Right renal pelvis (tissue), 4 donors: ENCODE data around the gene ILDR1. TPM values are rescaled to one million over a fixed set of nuclear protein-coding genes. Genes with fewer than 3 reads are reported as not detected.
"Not testable (repeated sequence)": the region's sequence is repeated elsewhere in the genome, so short reads cannot be mapped to it uniquely, and the experiment has no call there.

Experiments
- DNase-seq, 4 donors: peaks; one replicate each; pipeline ENCODE4 v3.0.0-alpha.2; 2013; ENCODE audit warnings: low read depth in 4 of 4, low spot score in 3 of 4, missing footprints in 1 of 4
- polyA plus RNA-seq, 4 donors: library from polyadenylated mRNA; unstranded; fragments of 120-200 nt; gene quantifications; one replicate each; pipeline ENCODE4 v1.2.1, GENCODE V29; 2013; ENCODE audit not compliant: insufficient read length in 4 of 4

ILDR1 gene
- polyA plus RNA-seq, 4 donors, result 8.2 to 10.5 (median 8.9) TPM

GRCh38 chr3:121957674-121958415 lies 64.2 kb downstream of the ILDR1 start:
- no peak for DNase-seq

DNA sequence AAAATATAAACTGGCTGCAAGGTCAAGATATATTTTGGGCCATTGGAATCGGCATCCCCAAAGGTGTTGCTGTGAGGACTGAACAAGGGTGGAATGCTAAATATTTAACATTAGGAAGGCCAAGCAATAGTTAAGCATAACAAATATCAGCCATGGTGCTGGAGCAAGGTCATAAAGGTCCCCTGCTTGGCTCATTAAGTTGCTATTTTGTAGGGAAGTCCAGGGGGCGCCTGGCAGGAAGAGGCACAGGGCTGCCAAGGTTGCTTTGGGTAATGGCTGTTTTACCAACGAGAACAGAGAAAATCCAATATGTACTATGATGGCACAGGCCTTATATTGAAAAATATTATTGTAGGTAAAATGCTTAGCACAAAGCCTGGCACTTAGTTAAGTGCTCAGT lies 65.7 kb downstream of the ILDR1 start:
- DNase-seq, result no peak

DNA sequence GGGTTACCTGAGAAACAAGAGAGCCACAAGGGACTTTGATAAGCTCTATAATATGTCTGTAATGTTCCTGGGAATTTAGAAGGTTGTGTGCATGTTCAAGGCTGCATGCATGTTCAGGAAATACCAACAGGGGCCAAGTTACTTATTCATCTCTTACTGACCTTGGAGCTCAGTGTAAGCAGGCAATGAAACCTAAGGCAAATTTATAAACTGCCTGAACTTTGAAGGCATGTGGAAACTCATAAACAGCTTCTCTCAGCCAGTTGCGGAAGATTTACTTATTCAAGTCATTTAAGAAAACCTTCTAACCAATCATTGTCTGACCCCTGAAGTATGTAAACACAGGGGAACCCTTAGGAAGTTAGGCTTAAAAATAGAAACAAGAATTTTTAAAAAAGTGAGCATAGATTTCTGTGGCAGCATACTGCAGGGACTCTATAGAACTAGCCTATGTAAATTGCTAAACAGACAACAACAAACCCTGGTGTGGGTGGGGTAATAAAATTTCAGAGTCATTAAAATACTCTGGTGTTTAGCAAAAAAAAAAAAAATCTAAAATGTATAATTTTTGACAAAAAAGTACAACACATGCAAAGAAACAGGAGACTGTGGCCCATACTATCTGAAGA lies 70.6 kb downstream of the ILDR1 start:
- DNase-seq, result peak in 1 of 4 donors; percentile 30

- DNase-seq, result no peak
Observed at GRCh38 chr3:121948641-121949040, 73.4 kb downstream of the ILDR1 start.

GRCh38 chr3:121943431-121943830 lies 78.6 kb downstream of the ILDR1 start:
- no peak for DNase-seq

DNA sequence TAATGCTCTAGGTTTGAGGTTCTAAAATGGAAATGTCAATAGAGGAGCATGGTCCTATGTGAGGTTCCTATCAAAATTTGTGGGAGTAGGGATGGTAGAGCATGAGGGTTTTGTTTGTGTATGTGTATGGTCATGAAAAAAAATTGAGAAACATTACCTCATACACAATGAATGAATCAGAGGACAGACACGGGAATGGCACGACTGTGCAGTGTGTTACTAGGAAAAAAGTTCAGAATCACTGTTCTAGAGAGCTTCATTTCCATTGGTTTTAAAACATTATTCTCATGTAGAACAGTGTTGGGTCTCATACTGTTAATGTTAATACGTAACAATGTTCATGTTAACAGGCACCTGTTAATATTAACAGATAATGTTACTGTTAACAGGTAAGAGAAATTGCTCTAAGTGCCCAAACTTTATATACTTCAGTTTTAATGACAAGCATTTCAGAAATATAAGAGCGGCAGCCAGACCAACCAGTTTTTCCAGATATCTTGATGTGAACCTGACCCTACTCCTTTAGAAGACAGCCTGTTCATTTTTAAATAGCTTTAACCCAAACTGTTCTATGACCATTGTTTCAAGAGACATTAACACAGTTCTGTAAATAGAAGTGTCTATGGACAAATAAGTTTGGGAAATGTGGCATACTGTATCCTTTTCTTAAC lies 79.8 kb downstream of the ILDR1 start:
- peak in 3 of 4 donors; percentile 21 to 41 (median 40) for DNase-seq

GRCh38 chr3:121941592-121941991 lies 80.5 kb downstream of the ILDR1 start:
- DNase-seq, result no peak

DNA sequence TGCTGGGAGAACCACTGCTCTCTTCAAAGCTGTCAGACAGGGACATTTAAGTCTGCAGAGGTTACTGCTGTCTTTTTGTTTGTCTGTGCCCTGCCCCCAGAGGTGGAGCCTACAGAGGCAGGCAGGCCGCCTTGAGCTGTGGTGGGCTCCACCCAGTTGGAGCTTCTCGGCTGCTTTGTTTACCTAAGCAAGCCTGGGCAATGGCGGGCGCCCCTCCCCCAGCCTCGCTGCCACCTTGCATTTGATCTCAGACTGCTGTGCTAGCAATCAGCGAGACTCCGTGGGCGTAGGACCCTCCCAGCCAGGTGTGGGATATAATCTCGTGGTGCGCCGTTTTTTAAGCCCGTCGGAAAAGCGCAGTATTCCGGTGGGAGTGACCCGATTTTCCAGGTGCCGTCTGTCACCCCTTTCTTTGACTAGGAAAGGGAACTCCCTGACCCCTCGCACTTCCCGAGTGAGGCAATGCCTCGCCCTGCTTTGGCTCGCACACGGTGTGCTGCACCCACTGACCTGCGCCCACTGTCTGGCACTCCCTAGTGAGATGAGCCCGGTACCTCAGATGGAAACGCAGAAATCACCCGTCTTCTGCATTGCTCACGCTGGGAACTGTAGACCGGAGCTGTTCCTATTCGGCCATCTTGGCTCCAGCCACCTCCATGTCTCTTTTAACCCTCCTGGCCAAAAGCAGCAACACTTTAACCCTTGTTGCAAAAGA lies 83.7 kb downstream of the ILDR1 start:
- not testable (repeated sequence) for DNase-seq

Other genes starting within 250 kb of the ILDR1 start
- gene IQCB1, start 187.2 kb downstream of the ILDR1 start, polyA plus RNA-seq, result 10 to 100 TPM; 30.2 to 41.9 (median 36.2) TPM
- gene EAF2, start 187.0 kb downstream of the ILDR1 start, polyA plus RNA-seq, result 10 to 100 TPM in 1 of 4 donors, 1 to 10 TPM in 3; 7.4 to 11.2 (median 8.6) TPM
- 10 to 100 TPM in 2 of 4 donors, 1 to 10 TPM in 2; 9.5 to 15.5 (median 11.7) TPM for gene SLC15A2, start 127.8 kb downstream of the ILDR1 start, polyA plus RNA-seq
- 1 to 10 TPM; 1.8 to 2.9 (median 2.3) TPM for gene CD86, start 33.1 kb upstream of the ILDR1 start, polyA plus RNA-seq
- gene CASR, start 161.4 kb upstream of the ILDR1 start, polyA plus RNA-seq, result 10 to 100 TPM; 21.9 to 29.6 (median 27.3) TPM